Breast epithelium (tissue), 3 donors: ENCODE measurements around the gene RALGPS2.

Experiments used
- POLR2A ChIP-seq: fragments of 450-650 bp; IDR thresholded peaks from one replicate; pipeline ENCODE4 v1.6.1; 2016; ENCODE audit warnings: antibody characterized with exemption, mild to moderate bottlenecking, moderate library complexity
- POLR2AphosphoS5 ChIP-seq, 3 donors: sonication (generic); formaldehyde crosslinking; IDR thresholded peaks; one replicate each; pipeline ENCODE4 v1.6.1; 2017; ENCODE audit warnings: antibody characterized with exemption in 3 of 3
- TF ChIP-seq, protein P1 (sequence below), 3 donors: fragments of 450-650 bp; IDR thresholded peaks; one replicate each; pipeline ENCODE4 v1.5.1; 2016 to 2017; ENCODE audit warnings: antibody characterized with exemption in 3 of 3, mild to moderate bottlenecking in 3 of 3, moderate library complexity in 3 of 3

DNA sequence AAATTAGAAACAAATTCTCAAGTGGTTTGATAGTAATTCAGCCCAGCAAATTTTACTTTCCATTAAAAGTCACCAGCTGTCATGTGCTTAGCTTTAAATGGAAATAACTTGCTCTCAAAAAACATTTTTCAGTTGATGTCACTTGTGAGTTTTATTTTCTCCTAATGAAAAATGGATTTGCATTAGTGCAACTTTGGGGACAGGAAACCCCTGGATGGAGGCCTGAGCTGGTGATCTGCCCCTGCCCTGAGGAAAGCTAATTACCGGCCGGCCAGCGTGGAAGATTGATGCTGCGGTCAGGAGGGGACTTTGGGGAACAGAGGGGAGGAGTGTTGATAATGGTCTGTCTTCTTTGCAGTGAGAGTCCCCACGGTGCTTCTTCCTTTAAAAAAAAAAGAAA is 212.7 kb downstream of the RALGPS2 start:
- TF ChIP-seq, protein P1, sequence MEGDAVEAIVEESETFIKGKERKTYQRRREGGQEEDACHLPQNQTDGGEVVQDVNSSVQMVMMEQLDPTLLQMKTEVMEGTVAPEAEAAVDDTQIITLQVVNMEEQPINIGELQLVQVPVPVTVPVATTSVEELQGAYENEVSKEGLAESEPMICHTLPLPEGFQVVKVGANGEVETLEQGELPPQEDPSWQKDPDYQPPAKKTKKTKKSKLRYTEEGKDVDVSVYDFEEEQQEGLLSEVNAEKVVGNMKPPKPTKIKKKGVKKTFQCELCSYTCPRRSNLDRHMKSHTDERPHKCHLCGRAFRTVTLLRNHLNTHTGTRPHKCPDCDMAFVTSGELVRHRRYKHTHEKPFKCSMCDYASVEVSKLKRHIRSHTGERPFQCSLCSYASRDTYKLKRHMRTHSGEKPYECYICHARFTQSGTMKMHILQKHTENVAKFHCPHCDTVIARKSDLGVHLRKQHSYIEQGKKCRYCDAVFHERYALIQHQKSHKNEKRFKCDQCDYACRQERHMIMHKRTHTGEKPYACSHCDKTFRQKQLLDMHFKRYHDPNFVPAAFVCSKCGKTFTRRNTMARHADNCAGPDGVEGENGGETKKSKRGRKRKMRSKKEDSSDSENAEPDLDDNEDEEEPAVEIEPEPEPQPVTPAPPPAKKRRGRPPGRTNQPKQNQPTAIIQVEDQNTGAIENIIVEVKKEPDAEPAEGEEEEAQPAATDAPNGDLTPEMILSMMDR (IDR thresholded peaks at IDR 0.05), result no peak
- TF ChIP-seq POLR2AphosphoS5 (IDR thresholded peaks at IDR 0.05) (peak in 1 of 3 donors; percentile 39), POLR2A (no peak)
